A673 (cell line): ENCODE results near the gene SLC5A9. TPM values are rescaled to one million over a fixed set of nuclear protein-coding genes. Genes with fewer than 3 reads are reported as not detected.

Source experiments
- BruUV-seq: library from RNA; stranded (reverse); fragments of 400-500 nt; replicated peaks from 2 replicates; lab custom pipeline; 2021; lab: Mats Ljungman, UMichigan
- CTCF ChIA-PET: fragments of 300-600 bp; sonication (Branson Sonifier 250); formaldehyde crosslinking; loops from one replicate; lab custom pipeline; 2022; ENCODE audit warnings: antibody characterized with exemption; lab: Charles Lee
- POLR2A ChIA-PET: fragments of 300-600 bp; sonication (Branson Sonifier 250); formaldehyde crosslinking; loops from one replicate; lab custom pipeline; 2022; ENCODE audit warnings: antibody characterized with exemption; ENCODE audit not compliant: low non-redundant PET; lab: Charles Lee
- DNase-seq: peaks from one replicate; pipeline ENCODE4 v3.0.0-alpha.2; 2015; ENCODE audit warnings: low spot score
- H3K27ac ChIP-seq: fragments of 200-600 bp; sonication (generic); 2 replicates; pipeline ENCODE4 v1.5.1; 2016; ENCODE audit warnings: mixed run types, low read depth, mild to moderate bottlenecking, mixed read lengths, antibody characterized with exemption, low read length; ENCODE audit not compliant: poor library complexity, severe bottlenecking
- H3K27me3 ChIP-seq: fragments of 200-600 bp; sonication (generic); replicated peaks from 2 replicates; pipeline ENCODE4 v1.6.1; 2017; ENCODE audit warnings: mixed run types, low read depth, mild to moderate bottlenecking, mixed read lengths, antibody characterized with exemption, low read length; ENCODE audit not compliant: insufficient read depth, poor library complexity
- H3K36me3 ChIP-seq: fragments of 200-600 bp; sonication (generic); 2 replicates; pipeline ENCODE4 v1.6.1; 2016; ENCODE audit warnings: mixed run types, mild to moderate bottlenecking, mixed read lengths, antibody characterized with exemption, low read length; ENCODE audit not compliant: insufficient read depth, poor library complexity, severe bottlenecking
- H3K4me1 ChIP-seq: fragments of 200-600 bp; sonication (generic); 2 replicates; pipeline ENCODE4 v1.6.1; 2017; ENCODE audit warnings: mixed run types, mild to moderate bottlenecking, mixed read lengths, antibody characterized with exemption, low read length; ENCODE audit not compliant: insufficient read depth, poor library complexity, severe bottlenecking
- H3K4me3 ChIP-seq: fragments of 200-600 bp; sonication (generic); 2 replicates; pipeline ENCODE4 v1.5.1; 2016; ENCODE audit warnings: low read depth, mixed run types, mild to moderate bottlenecking, mixed read lengths, low read length; ENCODE audit not compliant: poor library complexity, severe bottlenecking
- H3K9me3 ChIP-seq: fragments of 200-600 bp; sonication (generic); 2 replicates; pipeline ENCODE4 v1.6.1; 2016; ENCODE audit warnings: mixed run types, low read depth, mild to moderate bottlenecking, mixed read lengths, antibody characterized with exemption, low read length; ENCODE audit not compliant: poor library complexity, severe bottlenecking
- CTCF ChIP-seq: fragments of 300-800, 200-600 bp; sonication (generic); conservative IDR thresholded peaks from 2 replicates; pipeline ENCODE4 v1.5.1; 2017; ENCODE audit warnings: low read depth, mild to moderate bottlenecking, antibody characterized with exemption, low read length, moderate library complexity, mixed read lengths
- EZH2 ChIP-seq: fragments of 200-600 bp; sonication (generic); IDR thresholded peaks from 2 replicates; pipeline ENCODE4 v1.6.1; 2017; ENCODE audit warnings: borderline replicate concordance, low read depth, mild to moderate bottlenecking, mixed read lengths, antibody characterized with exemption, low read length; ENCODE audit not compliant: poor library complexity, severe bottlenecking
- intact Hi-C: fragments of 100-400 bp; cut with micrococcal nuclease; formaldehyde crosslinking; loops from one replicate; pipeline ENCODE4 v1.10.0; 2022; ENCODE audit not compliant: unreplicated experiment
- total RNA-seq: library from RNA; stranded (reverse); gene quantifications from 2 replicates; pipeline ENCODE4 v1.2.3, GENCODE V29; 2021

The SLC5A9 gene
- total RNA-seq, 1 experiment from 2014 or later = not detected

GRCh38 chr1:48248356-48248755 lies 25.8 kb downstream of the SLC5A9 start:
- ChIA-PET POLR2A (no interaction called here), CTCF (no interaction called here)
- Histone ChIP-seq H3K9me3 (no peaks in the 10 kb centered on the region), H3K36me3 (no peaks in the 10 kb centered on the region), H3K27ac (no peak overlapping the region), H3K4me3 (no peak overlapping the region), H3K27me3 (no peaks in the 10 kb centered on the region), H3K4me1 (no peaks in the 10 kb centered on the region)
- TF ChIP-seq EZH2 (no peak), CTCF (no peak)
- intact Hi-C loops = no loop called here
- BruUV-seq = no TSS peak
- DNase-seq = no peak

- no peaks in the 10 kb centered on the region for H3K27me3 ChIP-seq
- H3K36me3 ChIP-seq = no peaks in the 10 kb centered on the region
- no peaks in the 10 kb centered on the region for H3K4me1 ChIP-seq
- DNase-seq = no peak
- no peak overlapping the region for H3K4me3 ChIP-seq
- intact Hi-C loops = no loop called here
- no TSS peak for BruUV-seq
- POLR2A ChIA-PET = no interaction called here
- no peak overlapping the region for H3K27ac ChIP-seq
- no peaks in the 10 kb centered on the region for H3K9me3 ChIP-seq
- CTCF ChIA-PET = no interaction called here
- TF ChIP-seq EZH2 (no peak), CTCF (no peak)
These were observed 27.4 kb downstream of the SLC5A9 start for GRCh38 chr1:48249868-48250267.

GRCh38 chr1:48250572-48250971 lies 28.1 kb downstream of the SLC5A9 start:
- ChIA-PET CTCF (no interaction called here), POLR2A (no interaction called here)
- no peak for DNase-seq
- Histone ChIP-seq H3K27ac (no peak overlapping the region), H3K27me3 (no peaks in the 10 kb centered on the region), H3K4me1 (no peaks in the 10 kb centered on the region), H3K36me3 (no peaks in the 10 kb centered on the region), H3K4me3 (no peak overlapping the region), H3K9me3 (no peaks in the 10 kb centered on the region)
- TF ChIP-seq CTCF (no peak), EZH2 (no peak)
- intact Hi-C loops = no loop called here
- BruUV-seq = no TSS peak
